Left hindlimb (tissue), 1 donor: ENCODE measurements around the gene FKBP15.
"Not testable (repeated sequence)": the region's sequence is repeated elsewhere in the genome, so short reads cannot be mapped to it uniquely, and the experiment has no call there.

Source experiments
- DNase-seq: peaks from one replicate; pipeline ENCODE4 v3.0.0-alpha.2; 2018

The FKBP15 gene

DNA sequence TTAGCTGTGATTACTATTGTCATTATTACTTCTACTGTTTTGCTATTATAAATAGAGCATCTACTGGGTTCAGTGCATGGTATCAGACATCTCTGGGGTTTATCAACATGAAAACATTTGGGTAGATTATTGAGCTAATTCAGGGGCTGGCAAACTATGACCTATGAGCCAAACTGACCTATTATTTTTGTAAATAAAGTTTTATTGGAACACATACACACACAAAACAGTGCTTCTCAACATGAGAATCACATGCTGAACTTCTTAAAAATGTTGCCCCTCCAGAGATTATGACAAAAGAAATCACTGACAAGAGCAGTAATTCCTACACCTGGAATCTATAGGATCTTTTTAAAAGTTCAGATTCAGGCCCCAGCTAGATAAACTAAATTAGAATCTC lies 39.9 kb downstream of the FKBP15 start:
- DNase-seq = no peak

DNA sequence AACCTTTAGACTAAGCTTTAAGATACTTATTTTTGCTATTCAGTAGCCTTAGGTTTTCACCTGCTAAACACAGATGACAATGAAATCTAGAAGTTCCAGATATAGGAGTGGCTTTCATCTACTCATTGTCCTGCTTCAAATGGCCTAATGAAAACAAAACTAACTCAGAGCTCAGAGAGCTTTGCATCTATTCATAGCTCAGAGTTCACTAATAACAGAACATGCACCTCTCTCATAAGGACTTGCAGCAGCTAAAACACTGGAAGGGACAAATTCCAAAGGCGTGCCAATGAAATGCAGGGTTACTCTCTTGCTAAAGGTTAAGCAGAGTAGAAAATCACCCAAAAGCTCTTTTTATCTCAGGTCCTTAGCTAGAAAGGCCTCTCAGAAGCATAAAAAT lies 41.2 kb downstream of the FKBP15 start:
- no peak for DNase-seq

DNA sequence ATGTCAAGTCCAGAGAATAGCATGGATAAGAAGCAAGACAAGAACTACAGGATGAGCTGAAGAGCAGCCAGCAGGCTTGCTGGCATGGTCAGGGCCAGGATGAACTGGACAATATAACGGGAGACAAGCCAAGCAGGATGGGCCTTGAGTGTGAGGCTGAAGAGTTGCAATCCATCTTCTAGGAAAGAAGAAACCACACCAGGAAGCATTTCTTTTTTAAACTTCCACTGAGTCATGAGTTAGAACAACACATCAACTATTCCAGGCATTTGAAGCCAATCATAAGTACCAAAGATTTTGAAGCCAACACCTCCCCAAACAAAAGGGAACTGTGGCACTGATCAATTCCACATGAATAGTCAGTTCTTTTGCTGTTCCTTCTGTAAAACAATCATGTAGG lies 43.0 kb downstream of the FKBP15 start:
- DNase-seq = no peak

DNA sequence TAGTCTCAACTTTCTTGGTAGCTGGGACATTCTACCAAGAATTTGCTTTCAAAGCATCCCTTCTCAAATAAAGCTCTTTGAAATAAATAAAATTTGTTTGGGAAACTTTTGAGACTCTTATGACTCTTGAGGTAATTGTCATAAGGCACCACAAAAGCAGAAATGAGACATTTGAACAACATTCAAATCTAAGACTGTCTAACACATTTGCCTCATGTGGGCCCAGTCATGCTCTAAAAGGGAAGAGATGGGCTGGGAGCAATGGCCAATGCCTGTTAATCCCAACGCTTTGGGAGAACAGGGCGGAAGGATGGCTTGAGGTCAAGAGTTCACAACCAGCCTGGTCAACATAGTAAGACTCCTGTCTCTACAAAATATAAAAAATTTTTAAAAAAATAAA lies 43.8 kb downstream of the FKBP15 start:
- no peak for DNase-seq

DNA sequence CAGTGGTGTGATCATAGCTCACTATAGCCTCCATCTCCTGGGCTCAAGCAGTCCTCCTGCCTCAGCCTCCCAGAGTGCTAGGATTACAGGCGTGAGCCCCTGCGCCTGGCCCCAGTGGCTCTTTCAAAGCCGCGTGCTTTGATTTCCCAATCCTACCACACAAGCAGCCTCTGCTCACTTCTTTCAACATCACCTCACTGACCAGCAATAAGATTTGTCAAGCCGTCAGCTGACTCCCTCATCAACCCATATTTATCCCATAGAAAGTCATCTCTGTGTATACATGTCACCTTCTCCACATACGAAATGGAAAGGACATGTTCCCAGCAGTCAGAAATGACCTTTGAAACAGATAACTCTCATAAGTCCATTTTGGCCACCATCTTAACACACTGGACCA lies 44.3 kb downstream of the FKBP15 start:
- no peak for DNase-seq

DNA sequence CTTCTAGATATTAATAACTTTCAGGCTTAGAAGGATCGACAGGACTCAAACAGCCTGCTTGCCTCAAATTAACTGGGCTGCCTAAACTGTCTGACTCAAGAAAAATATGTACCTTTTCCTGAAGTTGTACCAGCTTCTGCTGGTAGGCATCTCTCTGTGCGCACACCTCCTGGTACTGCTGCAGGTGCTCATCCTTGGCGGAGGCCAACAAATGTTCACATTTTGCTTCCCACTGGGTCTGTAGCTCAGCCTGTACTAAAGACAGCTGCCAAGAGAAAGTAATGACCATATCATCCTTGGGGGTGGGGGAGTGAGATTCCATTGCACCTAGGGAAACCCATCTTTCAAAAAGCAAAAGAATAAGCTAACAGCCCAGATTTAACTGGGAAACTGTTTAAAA lies 47.7 kb downstream of the FKBP15 start:
- DNase-seq = no peak

DNA sequence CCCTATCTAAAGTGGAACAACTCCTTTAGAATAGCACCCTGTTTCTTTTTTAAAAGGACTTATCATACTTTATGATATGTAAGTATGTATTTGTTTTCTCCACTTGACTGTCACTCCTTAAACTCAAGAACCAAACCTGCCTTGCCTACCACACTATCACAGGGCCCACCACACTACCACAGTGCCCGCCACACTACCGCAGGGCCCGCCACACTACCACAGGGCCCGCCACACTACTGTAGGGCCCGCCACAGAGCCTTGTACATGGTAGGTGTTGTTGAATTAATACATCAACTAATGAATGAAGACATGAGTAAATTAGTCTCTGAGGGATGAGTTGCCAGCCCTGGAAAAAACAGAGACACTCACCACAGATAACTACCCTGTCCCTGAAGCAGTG lies 52.3 kb downstream of the FKBP15 start:
- no peak for DNase-seq

DNA sequence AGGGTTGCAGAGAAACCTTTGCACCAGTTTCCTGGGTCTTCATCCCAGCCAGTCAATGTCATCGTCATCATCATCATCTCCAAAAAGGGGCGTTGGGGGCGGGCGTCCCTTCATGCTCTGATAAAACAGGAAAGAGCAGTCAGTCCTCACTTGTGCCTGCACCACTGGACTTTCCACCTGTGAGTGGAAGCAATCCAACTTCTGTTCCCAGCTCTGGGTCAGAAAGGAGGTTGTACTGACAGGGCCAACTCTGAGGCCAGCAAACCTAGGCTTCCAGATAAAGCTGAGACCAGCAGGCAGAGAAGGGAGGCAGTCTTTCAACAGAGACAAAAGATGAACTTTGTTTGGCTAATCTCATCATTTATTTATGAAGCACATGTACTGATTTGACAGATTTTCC lies 55.0 kb downstream of the FKBP15 start:
- DNase-seq = no peak

DNA sequence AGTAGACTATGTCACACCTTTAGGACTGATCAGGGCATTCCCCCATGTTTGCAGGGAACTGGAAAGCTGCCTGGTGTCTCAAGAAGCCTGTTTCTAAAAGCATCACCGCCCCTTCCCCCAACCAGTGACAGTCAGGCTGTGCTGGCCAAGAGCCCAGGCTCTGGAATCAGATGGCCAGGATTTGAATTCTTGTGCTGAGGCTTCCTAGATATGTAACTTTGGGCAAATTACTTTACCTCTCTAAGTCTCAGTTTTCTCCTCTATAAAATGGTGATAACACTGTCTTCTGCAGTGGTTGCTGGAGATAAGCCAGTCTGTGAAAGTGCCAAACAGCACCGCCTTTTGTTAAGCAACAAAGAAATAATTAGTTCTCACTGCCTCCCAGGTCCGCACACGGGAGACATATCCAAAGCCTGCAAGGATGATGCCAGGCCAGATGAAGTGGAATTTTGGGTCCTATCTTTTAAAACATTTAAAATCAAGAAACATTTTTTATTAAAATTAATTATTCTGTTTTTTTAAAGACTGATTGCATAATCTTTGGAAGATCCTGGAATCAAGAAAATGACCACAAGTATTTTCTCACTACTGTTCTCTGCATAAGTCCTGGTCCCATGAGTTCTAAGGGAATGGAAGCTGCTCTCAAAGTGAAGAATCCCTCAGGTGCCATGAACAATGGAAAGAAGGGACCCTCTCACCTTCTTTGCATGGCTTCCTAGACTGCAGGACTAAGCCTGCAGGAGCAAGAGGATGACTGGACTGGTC lies 56.4 kb downstream of the FKBP15 start:
- DNase-seq = no peak

DNA sequence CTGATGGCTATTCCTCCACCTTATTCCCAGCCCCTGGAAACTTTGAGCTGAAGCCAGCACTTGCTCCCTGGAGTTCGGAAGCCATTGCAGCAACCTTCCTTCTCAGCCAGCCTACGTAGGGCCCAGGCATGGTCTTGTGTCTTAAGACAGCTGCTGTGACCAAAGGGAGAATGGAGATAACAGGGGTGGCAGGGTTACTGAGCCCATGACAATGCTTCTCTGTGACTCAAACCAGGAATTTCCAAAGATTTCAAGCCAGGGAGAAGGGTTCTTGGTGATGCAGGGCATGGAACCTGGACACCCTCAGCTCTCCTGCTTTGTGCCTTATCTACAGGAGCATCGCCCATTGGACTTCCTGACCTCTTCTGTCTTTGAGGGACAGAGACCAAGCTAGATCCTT lies 58.1 kb downstream of the FKBP15 start:
- no peak for DNase-seq

DNA sequence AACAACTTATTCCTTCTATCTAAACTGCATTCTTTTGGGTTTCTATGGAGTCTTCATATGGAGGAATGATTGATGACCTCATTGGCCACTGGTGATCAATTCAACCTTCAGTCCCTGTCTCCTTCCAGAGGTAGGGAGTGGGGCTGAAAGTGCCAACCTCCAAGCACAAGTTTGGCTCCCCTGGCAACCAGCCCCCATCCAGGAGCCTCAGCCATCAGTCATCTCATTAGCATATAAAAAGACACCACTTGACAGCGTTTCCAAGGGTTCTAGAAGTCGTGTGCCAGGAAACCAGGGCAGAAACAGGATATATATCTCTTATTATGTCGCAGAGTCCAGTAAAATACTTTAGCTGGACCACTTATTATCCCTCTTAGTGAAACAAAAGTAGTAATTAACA lies 60.5 kb downstream of the FKBP15 start:
- DNase-seq = no peak

DNA sequence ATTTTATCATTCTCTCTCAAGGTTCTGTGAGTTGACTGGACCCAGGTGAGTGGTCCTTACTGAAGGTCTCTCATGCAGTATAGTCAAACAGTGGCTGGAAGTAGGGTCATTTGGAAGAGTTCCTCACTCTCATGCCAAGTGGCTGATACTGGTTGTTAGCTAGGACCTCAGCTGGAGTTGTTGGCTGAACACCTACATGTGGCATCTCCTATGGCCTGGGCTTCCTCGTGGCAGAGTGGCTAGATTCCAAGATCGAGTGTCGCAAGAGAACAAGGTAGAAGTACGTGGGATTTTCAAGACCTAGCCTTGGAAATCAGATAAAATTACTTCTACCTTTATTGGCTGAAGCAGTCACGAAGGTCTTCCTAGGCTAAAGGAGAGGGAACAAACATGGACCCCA lies 62.6 kb downstream of the FKBP15 start:
- no peak for DNase-seq

DNA sequence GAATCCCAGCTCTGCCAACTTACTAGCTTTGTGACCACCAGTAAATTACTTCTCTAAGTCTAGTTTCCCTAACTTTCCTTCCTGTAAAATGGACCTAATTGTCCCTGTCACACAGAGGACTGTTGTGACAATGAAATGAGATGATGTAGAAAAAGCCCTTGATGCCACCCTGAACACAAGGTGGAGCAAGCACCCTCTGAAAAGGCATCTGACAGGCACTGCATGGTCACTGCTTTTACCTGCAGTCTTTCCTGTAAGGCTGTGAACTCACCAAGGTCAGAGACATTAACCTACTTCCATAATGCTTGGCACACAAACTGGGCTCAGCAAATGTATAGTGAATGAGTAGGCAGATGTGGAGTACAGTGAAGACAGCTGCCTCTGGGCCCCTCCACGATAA lies 64.2 kb downstream of the FKBP15 start:
- no peak for DNase-seq

DNA sequence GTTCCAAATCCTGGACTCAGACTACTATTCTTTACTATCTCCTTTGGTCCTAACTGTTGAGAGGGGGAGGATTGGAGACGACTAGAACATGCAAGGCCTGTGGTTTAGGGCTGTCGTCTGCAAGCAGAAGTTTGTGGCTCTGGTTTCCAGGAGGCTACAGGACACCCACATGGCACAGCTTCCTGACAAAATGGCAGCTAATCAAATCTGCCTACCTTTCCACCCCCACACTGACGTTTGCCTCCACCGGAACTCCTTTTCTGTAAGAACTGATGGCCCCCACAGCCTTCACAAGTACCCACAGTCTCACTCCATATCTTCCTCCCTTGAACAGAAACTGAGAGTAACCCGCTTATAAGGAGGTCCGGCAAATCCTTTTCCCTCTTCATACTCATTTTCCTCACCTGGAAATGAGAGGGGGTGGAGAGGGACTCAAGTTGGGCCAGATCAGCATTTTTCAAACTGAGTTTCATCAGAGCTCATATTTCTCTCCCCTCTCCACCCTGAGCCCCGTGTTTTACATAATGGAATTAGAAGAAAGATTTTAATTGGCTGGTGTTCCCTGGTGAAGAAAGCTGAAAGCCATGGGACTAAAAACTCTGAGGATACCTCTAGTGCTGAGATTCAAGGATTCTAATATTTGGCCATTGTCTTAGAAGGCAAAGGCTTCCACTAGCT lies 65.0 kb downstream of the FKBP15 start:
- no peak for DNase-seq

DNA sequence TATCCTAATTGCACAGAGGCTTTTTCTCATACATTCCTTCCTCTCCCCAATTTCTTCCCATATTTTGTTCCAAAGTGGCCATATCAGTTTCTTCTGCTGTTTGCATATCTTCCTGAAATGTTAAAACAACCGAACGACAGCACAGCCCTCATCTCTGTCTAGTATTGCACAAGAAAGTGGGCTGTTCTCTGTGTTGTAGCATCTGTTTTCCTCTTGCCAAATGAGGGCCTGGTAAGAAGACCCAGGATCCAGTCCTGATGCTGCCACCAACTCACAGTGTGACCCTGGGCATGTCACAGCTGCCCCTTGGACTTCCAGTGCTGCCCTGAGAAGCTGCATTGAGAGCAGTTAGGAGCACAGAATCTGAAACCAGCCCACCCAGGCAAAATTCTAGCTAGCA lies 66.1 kb downstream of the FKBP15 start:
- no peak for DNase-seq

DNA sequence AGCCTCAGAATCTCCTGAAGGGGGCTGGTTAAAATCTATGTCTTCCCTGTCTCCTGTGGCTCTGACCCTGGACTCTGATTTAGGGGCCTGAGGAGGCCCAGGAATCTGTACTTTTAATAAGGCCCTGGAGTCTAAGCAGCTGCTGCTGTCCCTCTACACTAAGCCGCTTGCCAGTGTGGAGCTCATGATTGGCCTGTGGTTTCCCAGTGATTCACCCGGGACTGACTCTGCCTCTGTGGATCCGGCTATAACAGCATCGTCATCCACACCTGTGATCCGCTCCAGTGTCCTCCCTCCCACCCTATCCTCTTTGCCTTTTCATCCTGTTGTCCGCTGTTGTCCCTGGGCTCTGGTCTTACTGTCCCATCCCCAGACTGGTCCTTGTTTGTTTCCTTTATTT lies 66.6 kb downstream of the FKBP15 start:
- no peak for DNase-seq

DNA sequence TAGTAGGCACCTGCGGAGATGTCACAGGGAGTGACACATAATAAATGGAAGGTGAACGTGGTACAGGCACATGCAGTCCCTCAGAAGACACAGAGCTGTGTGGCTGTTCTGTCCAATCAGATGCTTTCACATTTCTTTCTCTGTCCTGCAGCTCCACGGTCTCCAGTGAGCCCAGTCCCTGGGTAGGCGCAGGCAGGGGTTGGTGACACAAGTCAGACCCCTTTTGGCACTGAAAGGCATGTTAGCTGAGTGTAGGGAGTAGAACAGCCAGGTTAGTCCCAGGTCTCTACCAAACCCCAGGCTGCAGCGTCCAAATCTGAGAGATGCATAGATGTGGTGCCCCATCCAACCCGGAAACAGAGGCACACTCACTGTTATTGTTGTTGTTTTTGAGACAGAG lies 67.5 kb downstream of the FKBP15 start:
- no peak for DNase-seq

DNA sequence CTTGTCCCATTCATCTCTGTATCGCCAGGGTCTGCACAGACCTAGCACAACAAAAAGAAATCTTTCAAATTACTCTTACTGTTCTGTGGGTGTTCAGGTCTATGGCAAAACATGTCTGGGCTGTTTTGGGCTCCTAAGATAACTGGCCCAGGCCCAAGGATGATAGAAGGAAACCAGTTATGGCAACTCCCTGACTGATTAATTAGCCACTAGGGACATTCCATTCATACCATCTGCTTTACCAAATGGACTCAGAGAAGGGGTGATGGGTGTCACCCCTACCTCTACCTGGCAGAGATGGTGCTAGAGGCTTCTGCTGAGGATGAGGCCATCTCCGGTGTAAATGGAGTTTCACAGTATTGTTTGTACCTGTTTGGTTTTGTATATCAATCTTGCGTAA lies 68.4 kb downstream of the FKBP15 start:
- no peak for DNase-seq

DNA sequence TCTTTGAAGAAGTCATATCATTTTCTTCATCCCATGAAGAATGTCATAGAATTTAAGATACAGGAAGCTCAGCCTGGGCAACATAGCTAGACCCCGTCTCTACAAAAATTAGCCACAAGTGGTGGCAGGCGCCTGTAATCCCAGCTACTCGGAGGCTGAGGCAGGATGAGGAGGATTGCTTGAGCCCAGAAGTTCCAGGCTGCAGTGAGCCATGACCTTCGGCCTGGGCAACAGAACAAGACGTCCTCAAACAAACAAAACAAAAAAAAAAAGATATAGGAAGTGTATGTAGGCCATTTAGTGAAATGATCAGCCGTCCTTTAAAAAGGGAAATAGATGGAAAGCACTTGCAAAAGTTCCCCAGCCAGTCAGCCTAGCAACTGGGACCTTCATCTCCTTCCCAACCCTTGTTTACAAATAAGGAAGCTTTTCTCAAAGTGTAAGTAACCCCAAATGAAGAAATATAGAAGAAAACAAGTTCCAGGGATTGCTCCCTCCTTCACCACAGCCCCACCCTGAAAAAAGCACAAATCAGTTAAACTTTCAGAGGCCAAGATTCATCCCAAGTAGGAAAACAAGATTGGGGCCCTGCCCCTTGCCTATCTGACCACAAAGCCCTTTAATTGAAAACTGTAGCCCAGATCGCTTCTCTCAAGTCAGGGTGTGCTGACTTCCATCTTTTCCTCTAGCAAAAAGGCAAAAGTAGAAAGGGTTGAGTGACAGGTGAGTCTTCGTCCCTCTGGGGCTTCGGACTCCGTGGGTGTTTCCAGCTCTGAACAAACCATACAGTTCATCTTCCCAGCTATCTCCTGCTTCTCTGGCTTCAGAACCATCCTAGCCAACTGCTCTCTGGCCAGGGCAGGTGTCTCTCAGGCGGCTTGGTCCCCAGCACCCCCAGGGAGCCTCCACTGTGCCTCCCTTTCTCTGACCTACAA lies 69.1 kb downstream of the FKBP15 start:
- DNase-seq = no peak

DNA sequence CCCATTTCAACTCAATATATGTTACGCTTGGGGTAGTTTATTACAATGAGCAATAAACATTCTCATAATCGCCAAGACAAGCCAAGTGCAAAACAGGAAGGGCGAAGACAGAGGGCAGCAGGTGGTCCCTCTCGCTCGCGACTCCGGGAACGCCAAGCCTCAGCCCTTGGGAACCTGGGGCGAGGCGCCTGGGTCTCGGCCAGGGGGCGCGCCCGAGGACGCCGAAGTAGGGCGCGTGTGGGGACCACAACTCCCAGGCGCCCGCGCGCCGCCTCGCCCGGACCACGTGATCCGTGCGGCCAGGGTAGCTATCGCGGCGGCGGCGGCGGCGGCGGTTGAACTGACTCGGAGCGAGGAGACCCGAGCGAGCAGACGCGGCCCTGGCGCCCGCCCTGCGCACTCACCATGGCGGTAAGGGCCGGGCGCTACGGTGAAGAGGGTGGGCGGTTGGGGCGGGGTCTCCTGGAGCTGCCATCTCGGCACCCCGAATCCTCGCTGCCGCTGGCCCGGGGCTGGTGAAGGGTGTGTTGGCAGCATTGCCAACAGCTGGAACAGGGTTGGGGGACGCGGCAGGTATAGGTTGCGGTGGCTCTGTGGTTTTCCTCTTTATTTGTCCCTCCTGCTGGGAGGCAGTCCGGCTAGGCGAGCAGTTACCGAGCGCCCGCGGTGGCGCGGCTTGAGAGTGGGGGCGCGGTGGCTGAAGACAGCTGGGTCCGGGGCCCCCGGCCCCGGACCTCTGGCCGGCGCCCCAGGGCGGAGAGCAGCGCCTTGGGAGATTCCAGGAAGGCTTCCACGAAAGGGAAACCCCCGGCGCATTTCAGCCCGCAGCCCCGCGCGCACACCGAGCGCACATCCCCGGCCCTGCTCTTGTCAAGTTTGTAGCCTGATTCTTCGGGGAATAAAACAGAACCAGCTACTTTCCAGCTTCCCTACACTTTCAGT lies 70.1 kb downstream of the FKBP15 start, which contains the start of gene SLC31A2:
Gene SLC31A2, plus strand, starts transcription at position 338 of the 942 bp plus-strand sequence. Its CDS starts 68 bp downstream, at position 406.
- peak; percentile 89 for DNase-seq

DNA sequence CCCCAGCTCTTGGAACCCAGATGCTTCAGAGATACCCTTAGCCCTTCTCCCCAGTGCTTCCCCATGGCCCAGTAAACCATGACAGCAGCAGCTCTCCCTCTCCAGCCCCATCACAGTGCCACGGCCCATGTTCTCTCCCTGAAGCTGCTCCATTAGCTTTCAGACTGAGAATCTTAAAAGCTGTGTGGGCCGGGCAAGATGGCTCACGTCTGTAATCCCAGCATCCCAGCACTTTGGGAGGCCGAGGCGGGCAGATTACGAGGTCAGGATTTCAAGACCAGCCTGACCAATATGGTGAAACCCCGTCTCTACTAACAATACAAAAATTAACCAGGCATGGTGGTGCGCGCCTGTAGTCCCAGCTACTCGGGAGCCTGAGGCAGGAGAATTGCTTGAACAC lies 71.5 kb downstream of the FKBP15 start:
- not testable (repeated sequence) for DNase-seq

DNA sequence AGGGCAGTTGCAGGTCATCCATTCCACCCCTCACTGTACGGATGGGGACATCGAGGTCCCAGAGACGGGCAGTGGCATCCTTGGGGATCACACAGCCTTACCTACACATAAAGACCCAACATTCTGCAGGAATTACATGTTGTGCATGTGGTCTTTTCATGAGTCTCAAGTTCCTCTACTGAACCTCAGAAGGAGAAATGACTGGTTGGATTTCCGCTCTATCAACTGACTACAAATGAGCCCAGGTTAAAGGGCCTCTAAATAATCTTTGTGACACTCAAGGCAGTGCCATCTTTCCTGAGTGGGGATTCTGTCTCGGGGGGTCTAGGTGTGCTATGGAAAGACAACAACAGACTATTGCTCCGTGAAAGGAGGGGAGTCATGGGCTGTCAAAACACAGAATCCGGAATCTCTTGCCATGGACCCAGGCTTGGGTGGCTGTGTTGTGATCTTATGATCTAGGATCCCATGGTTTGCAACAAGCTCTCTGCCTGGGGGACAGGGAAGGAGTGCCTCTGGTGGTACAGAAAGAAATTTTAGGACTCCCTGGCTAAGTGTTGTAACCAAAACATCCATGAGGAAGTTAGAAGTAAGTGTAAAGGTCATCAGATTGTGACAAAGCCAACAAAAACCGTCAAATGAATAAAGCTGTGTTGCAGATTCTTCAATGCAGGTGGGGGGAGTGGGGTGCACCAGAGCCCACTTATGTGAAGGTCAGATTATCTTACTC lies 72.1 kb downstream of the FKBP15 start:
- DNase-seq = no peak
